ENCODE data around the gene ZFP36.

GRCh38 chr19:39412867-39413271 lies 6.2 kb downstream of the ZFP36 start:
- TF ChIP-seq ZNF317 (CRISPR knock-in tag; IDR thresholded peaks at IDR 0.05; ENCODE audit: borderline replicate concordance, low read depth) (no peak), NR3C1 (CRISPR knock-in tag; conservative IDR thresholded peaks at IDR 0.05; ENCODE audit: low read depth) (no peak), ZNF263 (CRISPR knock-in tag; IDR thresholded peaks at IDR 0.05; ENCODE audit: low read depth) (no peak), CDX4 (CRISPR knock-in tag; IDR thresholded peaks at IDR 0.05; ENCODE audit: borderline replicate concordance) (no peak), ZBTB43 (CRISPR knock-in tag; IDR thresholded peaks at IDR 0.05) (0 out of 2 replicates have a peak, but pooled peaks have one; percentile 80), E2F1 (CRISPR knock-in tag; IDR thresholded peaks at IDR 0.05) (no peak)
- TF ChIP-seq, protein P1, sequence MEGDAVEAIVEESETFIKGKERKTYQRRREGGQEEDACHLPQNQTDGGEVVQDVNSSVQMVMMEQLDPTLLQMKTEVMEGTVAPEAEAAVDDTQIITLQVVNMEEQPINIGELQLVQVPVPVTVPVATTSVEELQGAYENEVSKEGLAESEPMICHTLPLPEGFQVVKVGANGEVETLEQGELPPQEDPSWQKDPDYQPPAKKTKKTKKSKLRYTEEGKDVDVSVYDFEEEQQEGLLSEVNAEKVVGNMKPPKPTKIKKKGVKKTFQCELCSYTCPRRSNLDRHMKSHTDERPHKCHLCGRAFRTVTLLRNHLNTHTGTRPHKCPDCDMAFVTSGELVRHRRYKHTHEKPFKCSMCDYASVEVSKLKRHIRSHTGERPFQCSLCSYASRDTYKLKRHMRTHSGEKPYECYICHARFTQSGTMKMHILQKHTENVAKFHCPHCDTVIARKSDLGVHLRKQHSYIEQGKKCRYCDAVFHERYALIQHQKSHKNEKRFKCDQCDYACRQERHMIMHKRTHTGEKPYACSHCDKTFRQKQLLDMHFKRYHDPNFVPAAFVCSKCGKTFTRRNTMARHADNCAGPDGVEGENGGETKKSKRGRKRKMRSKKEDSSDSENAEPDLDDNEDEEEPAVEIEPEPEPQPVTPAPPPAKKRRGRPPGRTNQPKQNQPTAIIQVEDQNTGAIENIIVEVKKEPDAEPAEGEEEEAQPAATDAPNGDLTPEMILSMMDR (IDR thresholded peaks at IDR 0.05): peak; percentile 89; the same call in 1 of the 2 replicates
